Liver (tissue), 9 donors: ENCODE measurements around the gene ST8SIA5. TPM values are rescaled to one million over a fixed set of nuclear protein-coding genes. Genes with fewer than 3 reads are reported as not detected.

Experiments used
- DNase-seq: peaks from one replicate; pipeline ENCODE4 v3.0.0-alpha.2; 2017; ENCODE audit warnings: low spot score
- H3K27ac ChIP-seq, 2 donors: one replicate each; pipeline ENCODE4 v1.7.0; 2013; ENCODE audit warnings: inconsistent platforms in 2 of 2, low read length in 2 of 2, control low read depth in 1 of 2, low read depth in 1 of 2, mild to moderate bottlenecking in 1 of 2
- H3K27me3 ChIP-seq, 4 donors: one replicate each; pipeline versions ENCODE4 v1.6.1 to v1.7.0; 2013; ENCODE audit warnings: low read length in 3 of 4, inconsistent platforms in 1 of 4, mild to moderate bottlenecking in 1 of 4, moderate library complexity in 1 of 4; ENCODE audit not compliant: control insufficient read depth in 4 of 4, insufficient read depth in 4 of 4
- H3K36me3 ChIP-seq, 4 donors: one replicate each; pipeline versions ENCODE4 v1.6.1 to v1.7.0; 2013; ENCODE audit warnings: low read length in 3 of 4, mild to moderate bottlenecking in 3 of 4, low read depth in 1 of 4, moderate library complexity in 1 of 4; ENCODE audit not compliant: control insufficient read depth in 4 of 4, insufficient read depth in 3 of 4
- H3K4me1 ChIP-seq, 4 donors: one replicate each; pipeline versions ENCODE4 v1.6.1 to v1.7.0; 2013; ENCODE audit warnings: low read length in 3 of 4, mild to moderate bottlenecking in 3 of 4, moderate library complexity in 1 of 4; ENCODE audit not compliant: control insufficient read depth in 4 of 4, insufficient read depth in 4 of 4
- H3K4me3 ChIP-seq, 3 donors: one replicate each; pipeline versions ENCODE4 v1.6.1 to v1.7.0; 2013; ENCODE audit warnings: low read length in 3 of 3, control low read depth in 1 of 3, low read depth in 1 of 3, mild to moderate bottlenecking in 1 of 3
- H3K9ac ChIP-seq, 2 donors: one replicate each; pipeline ENCODE4 v1.7.0; 2013; ENCODE audit warnings: low read length in 2 of 2, mild to moderate bottlenecking in 2 of 2, moderate library complexity in 2 of 2, control low read depth in 1 of 2, low read depth in 1 of 2
- H3K9me3 ChIP-seq, 4 donors: one replicate each; pipeline versions ENCODE4 v1.6.1 to v1.7.0; 2013; ENCODE audit warnings: low read length in 3 of 4; ENCODE audit not compliant: control insufficient read depth in 4 of 4
- EGR1 ChIP-seq, 2 donors: IDR thresholded peaks; 2 replicates each; pipeline ENCODE4 v1.6.1; 2016 to 2018; ENCODE audit warnings: antibody characterized with exemption in 2 of 2, low read depth in 2 of 2
- FOXA1 ChIP-seq: IDR thresholded peaks from 2 replicates; pipeline ENCODE4 v1.6.1; 2016; ENCODE audit warnings: antibody characterized with exemption
- FOXA2 ChIP-seq: IDR thresholded peaks from 2 replicates; pipeline ENCODE4 v1.6.1; 2016; ENCODE audit warnings: antibody characterized with exemption
- GABPA ChIP-seq, 2 donors: IDR thresholded peaks in 1 of 2; conservative IDR thresholded peaks in 1 of 2; 2 replicates each; pipeline ENCODE4 v1.6.1; 2016; ENCODE audit warnings: antibody characterized with exemption in 2 of 2, mild to moderate bottlenecking in 1 of 2, moderate library complexity in 1 of 2
- HNF4A ChIP-seq, 2 donors: conservative IDR thresholded peaks; 2 replicates each; pipeline ENCODE4 v1.6.1; 2016; ENCODE audit warnings: antibody characterized with exemption in 2 of 2, mild to moderate bottlenecking in 2 of 2
- HNF4G ChIP-seq: IDR thresholded peaks from 2 replicates; pipeline ENCODE4 v1.6.1; 2016; ENCODE audit warnings: antibody characterized with exemption
- JUND ChIP-seq, 2 donors: IDR thresholded peaks; 2 replicates each; pipeline ENCODE4 v1.6.1; 2016; ENCODE audit warnings: antibody characterized with exemption in 2 of 2
- NR2F2 ChIP-seq: IDR thresholded peaks from 2 replicates; pipeline ENCODE4 v1.6.1; 2016; ENCODE audit warnings: antibody characterized with exemption
- RAD21 ChIP-seq, 2 donors: IDR thresholded peaks; 2 replicates each; pipeline ENCODE4 v1.6.1; 2016; ENCODE audit warnings: antibody characterized with exemption in 2 of 2, mild to moderate bottlenecking in 2 of 2
- REST ChIP-seq: IDR thresholded peaks from 2 replicates; pipeline ENCODE4 v1.6.1; 2016; ENCODE audit warnings: antibody characterized with exemption, mild to moderate bottlenecking
- RXRA ChIP-seq, 2 donors: IDR thresholded peaks; 2 replicates each; pipeline ENCODE4 v1.6.1; 2017 to 2018; ENCODE audit warnings: antibody characterized with exemption in 2 of 2, mild to moderate bottlenecking in 1 of 2
- SP1 ChIP-seq: IDR thresholded peaks from 2 replicates; pipeline ENCODE4 v1.6.1; 2018; ENCODE audit warnings: antibody characterized with exemption, mild to moderate bottlenecking
- TAF1 ChIP-seq: conservative IDR thresholded peaks from 2 replicates; pipeline ENCODE4 v1.6.1; 2016; ENCODE audit warnings: antibody characterized with exemption, mild to moderate bottlenecking
- YY1 ChIP-seq: IDR thresholded peaks from 2 replicates; pipeline ENCODE4 v1.6.1; 2016; ENCODE audit warnings: antibody characterized with exemption, mild to moderate bottlenecking
- ZBTB33 ChIP-seq: IDR thresholded peaks from 2 replicates; pipeline ENCODE4 v1.6.1; 2016; ENCODE audit warnings: antibody characterized with exemption
- WGBS: extraction: QIAGEN DNeasy Blood & Tissue Kit; methylation state at CpG from one replicate; pipeline ENCODE4 v1.1.7; 2013; 5-methylcytosine and 5-hydroxymethylcytosine counted together
- polyA plus RNA-seq, 2 donors: library from polyadenylated mRNA; stranded (reverse) in 1 of 2; unstranded in 1 of 2; fragments of 200-250 nt in 1 of 2; fragments of >200 nt in 1 of 2; fragmentation: Nextera tagmentation in 1 of 2; extraction: Ambion mirVana in 1 of 2; gene quantifications; one replicate each; pipeline versions ENCODE4 v1.2.1 to v1.2.3, GENCODE V29; 2013 to 2015
- total RNA-seq, 2 donors: library from RNA; depleted of rRNA; stranded (reverse); fragments of >200 nt; gene quantifications; one replicate each; pipeline ENCODE4 v1.2.3, GENCODE V29; 2014
- TF ChIP-seq, protein P1 (sequence below): IDR thresholded peaks from 2 replicates; pipeline ENCODE4 v1.6.1; 2016; ENCODE audit warnings: antibody characterized with exemption
- TF ChIP-seq, protein P2 (sequence below): fragments of 150-350 bp; IDR thresholded peaks from 2 replicates; pipeline ENCODE4 v1.5.1; 2017; ENCODE audit warnings: improper control_type of control experiment, low read depth, low read length; ENCODE audit not compliant: missing input control
- TF ChIP-seq, protein P3 (sequence below): IDR thresholded peaks from 2 replicates; pipeline ENCODE4 v1.6.1; 2016; ENCODE audit warnings: antibody characterized with exemption
- donor health status: healthy.
- donor health status: healthy.
- donor health status: healthy.
- donor health status: healthy.
- donor health status: healthy.

ST8SIA5 gene
- total and polyA plus RNA-seq, 4 donors = under 0.01 to 0.12 (median 0.05) TPM; not detected in 1

DNA sequence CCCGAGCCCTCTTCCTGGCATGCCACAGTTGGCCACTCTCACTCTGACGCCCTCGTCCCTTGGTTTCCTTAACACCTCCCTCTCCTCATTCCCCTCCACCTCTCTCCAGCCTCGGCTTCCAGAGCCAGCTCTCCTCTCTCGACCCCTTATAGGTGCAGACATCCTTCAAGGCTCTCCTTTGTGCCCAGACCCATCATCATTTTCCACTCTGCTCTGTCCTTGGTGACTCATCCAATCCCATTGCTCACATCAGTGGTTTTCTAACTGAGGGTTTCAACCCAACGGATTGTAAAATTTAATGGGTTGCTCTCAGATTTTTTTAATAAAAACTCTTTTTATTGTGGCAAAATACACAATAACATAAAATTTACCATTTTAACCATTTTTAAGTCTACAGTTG lies 6.2 kb downstream of the ST8SIA5 start (continued):
- TF ChIP-seq REST (no peak), RAD21 (IDR thresholded peaks at IDR 0.05) (no peak), JUND (IDR thresholded peaks at IDR 0.05) (no peak), EGR1 (IDR thresholded peaks at IDR 0.05; ENCODE audit: low read depth in 2 of 2) (no peak), HNF4A (conservative IDR thresholded peaks at IDR 0.05) (no peak)

GRCh38 chr18:46748466-46748865 lies 8.4 kb downstream of the ST8SIA5 start:
- H3K27ac ChIP-seq = no peak overlapping the region
- WGBS = 83% methylated on average over 2 of the region's 2 CpGs
- no peaks in the 10 kb centered on the region for H3K9me3 ChIP-seq
- H3K27me3 ChIP-seq = peaks cover 0 to 2% (median 1%) of the 10 kb centered on the region in 4 donors
- no peak overlapping the region for H3K4me3 ChIP-seq
- no peak overlapping the region for H3K9ac ChIP-seq
- no peak for DNase-seq
- H3K36me3 ChIP-seq = no peaks in the 10 kb centered on the region
- TF ChIP-seq JUND (IDR thresholded peaks at IDR 0.05) = no peak
- no peak for TF ChIP-seq EGR1 (IDR thresholded peaks at IDR 0.05; ENCODE audit: low read depth in 2 of 2)
- H3K4me1 ChIP-seq = no peaks in the 10 kb centered on the region

GRCh38 chr18:46740046-46740445 lies 16.8 kb downstream of the ST8SIA5 start:
- no peaks in the 10 kb centered on the region for H3K27me3 ChIP-seq
- H3K9ac ChIP-seq = no peak overlapping the region
- no peak overlapping the region for H3K27ac ChIP-seq
- no peaks in the 10 kb centered on the region for H3K4me1 ChIP-seq
- no peaks in the 10 kb centered on the region for H3K36me3 ChIP-seq
- no peak overlapping the region for H3K4me3 ChIP-seq
- TF ChIP-seq TAF1 = no peak
- no peak for TF ChIP-seq ZBTB33
- TF ChIP-seq JUND (IDR thresholded peaks at IDR 0.05) = no peak
- no peak for TF ChIP-seq RAD21 (IDR thresholded peaks at IDR 0.05)
- TF ChIP-seq RXRA (IDR thresholded peaks at IDR 0.05) = no peak
- WGBS = 95% methylated on average over 2 of the region's 2 CpGs
- DNase-seq = no peak
- H3K9me3 ChIP-seq = peaks cover 0 to 1% (median 0%) of the 10 kb centered on the region in 4 donors

DNA sequence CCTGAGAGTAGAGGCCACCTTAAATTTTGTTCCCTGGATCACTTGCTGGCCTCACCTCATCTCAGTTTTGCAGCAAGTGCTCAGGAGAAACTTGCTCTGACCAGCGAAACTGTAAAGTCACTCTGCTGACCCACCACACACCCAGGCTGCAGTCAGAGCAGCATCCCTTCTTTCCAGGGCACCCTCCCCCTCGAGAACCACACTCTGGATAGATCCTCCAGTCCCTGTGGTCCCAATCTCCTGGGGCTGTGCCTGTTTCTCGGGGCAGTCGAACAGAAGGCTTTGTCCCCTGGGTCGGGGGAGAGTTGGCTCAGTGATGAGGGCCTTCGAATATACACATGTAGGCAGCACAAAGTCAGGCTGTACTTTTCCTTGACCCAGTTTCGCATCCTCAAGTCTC lies 18.4 kb downstream of the ST8SIA5 start:
- Histone ChIP-seq H3K36me3 (no peaks in the 10 kb centered on the region), H3K27ac (no peak overlapping the region), H3K27me3 (no peaks in the 10 kb centered on the region), H3K4me1 (no peaks in the 10 kb centered on the region), H3K4me3 (no peak overlapping the region), H3K9me3 (peaks cover 0 to 1% (median 0%) of the 10 kb centered on the region in 4 donors), H3K9ac (no peak overlapping the region)
- WGBS = 86% methylated on average over 7 of the region's 7 CpGs
- no peak for DNase-seq
- TF ChIP-seq RXRA (IDR thresholded peaks at IDR 0.05) (no peak), FOXA1 (no peak), FOXA2 (no peak), NR2F2 (no peak), SP1 (no peak), HNF4A (conservative IDR thresholded peaks at IDR 0.05) (no peak), YY1 (no peak), TAF1 (no peak), RAD21 (IDR thresholded peaks at IDR 0.05) (no peak), JUND (IDR thresholded peaks at IDR 0.05) (no peak), GABPA (IDR thresholded peaks at IDR 0.05 in 1 of 2, conservative IDR thresholded peaks at IDR 0.05 in 1 of 2) (no peak), HNF4G (no peak)
- TF ChIP-seq, protein P1, sequence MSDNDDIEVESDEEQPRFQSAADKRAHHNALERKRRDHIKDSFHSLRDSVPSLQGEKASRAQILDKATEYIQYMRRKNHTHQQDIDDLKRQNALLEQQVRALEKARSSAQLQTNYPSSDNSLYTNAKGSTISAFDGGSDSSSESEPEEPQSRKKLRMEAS = no peak
- TF ChIP-seq, protein P2, sequence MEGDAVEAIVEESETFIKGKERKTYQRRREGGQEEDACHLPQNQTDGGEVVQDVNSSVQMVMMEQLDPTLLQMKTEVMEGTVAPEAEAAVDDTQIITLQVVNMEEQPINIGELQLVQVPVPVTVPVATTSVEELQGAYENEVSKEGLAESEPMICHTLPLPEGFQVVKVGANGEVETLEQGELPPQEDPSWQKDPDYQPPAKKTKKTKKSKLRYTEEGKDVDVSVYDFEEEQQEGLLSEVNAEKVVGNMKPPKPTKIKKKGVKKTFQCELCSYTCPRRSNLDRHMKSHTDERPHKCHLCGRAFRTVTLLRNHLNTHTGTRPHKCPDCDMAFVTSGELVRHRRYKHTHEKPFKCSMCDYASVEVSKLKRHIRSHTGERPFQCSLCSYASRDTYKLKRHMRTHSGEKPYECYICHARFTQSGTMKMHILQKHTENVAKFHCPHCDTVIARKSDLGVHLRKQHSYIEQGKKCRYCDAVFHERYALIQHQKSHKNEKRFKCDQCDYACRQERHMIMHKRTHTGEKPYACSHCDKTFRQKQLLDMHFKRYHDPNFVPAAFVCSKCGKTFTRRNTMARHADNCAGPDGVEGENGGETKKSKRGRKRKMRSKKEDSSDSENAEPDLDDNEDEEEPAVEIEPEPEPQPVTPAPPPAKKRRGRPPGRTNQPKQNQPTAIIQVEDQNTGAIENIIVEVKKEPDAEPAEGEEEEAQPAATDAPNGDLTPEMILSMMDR = no peak
- TF ChIP-seq, protein P3, sequence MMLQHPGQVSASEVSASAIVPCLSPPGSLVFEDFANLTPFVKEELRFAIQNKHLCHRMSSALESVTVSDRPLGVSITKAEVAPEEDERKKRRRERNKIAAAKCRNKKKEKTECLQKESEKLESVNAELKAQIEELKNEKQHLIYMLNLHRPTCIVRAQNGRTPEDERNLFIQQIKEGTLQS = no peak
